CD8-positive, alpha-beta memory T cell (primary cell): ENCODE data around the gene CFHR2. TPM values are rescaled to one million over a fixed set of nuclear protein-coding genes. Genes with fewer than 3 reads are reported as not detected.
"Not testable (repeated sequence)": the region's sequence is repeated elsewhere in the genome, so short reads cannot be mapped to it uniquely, and the experiment has no call there.

Experiments used
- CTCF ChIA-PET: fragments of 350-600 bp; sonication (Branson Sonifier 250); formaldehyde crosslinking; loops from one replicate; lab custom pipeline; 2021; ENCODE audit warnings: antibody characterized with exemption; lab: Charles Lee
- POLR2A ChIA-PET: fragments of 350-600 bp; sonication (Branson Sonifier 250); formaldehyde crosslinking; loops from one replicate; lab custom pipeline; 2021; ENCODE audit warnings: antibody characterized with exemption; lab: Charles Lee
- DNase-seq, 5 donors: peaks; one replicate each; pipeline versions ENCODE4 v3.0.0 to v3.0.0-alpha.2; 2020 to 2022; ENCODE audit warnings: mixed read lengths in 1 of 5
- H3K27ac ChIP-seq: one replicate; pipeline ENCODE4 v1.7.0; 2013; ENCODE audit warnings: low read depth, mild to moderate bottlenecking, low read length, moderate library complexity
- H3K27me3 ChIP-seq: 2 replicates; pipeline ENCODE4 v1.7.0; 2013; ENCODE audit warnings: low read length, mild to moderate bottlenecking; ENCODE audit not compliant: insufficient read depth, poor library complexity, severe bottlenecking
- H3K36me3 ChIP-seq: 2 replicates; pipeline ENCODE4 v1.7.0; 2013; ENCODE audit warnings: mild to moderate bottlenecking, low read length, moderate library complexity; ENCODE audit not compliant: insufficient read depth
- H3K4me1 ChIP-seq: 2 replicates; pipeline ENCODE4 v1.7.0; 2013; ENCODE audit warnings: mild to moderate bottlenecking, low read length, moderate library complexity; ENCODE audit not compliant: insufficient read depth
- H3K4me3 ChIP-seq: 2 replicates; pipeline ENCODE4 v1.7.0; 2013; ENCODE audit warnings: mild to moderate bottlenecking, low read length
- H3K9me3 ChIP-seq: 2 replicates; pipeline ENCODE4 v1.7.0; 2013; ENCODE audit warnings: mild to moderate bottlenecking, low read length
- H3K27ac Mint-ChIP-seq, 8 donors: one replicate each; pipeline ENCODE4 v1.8.0; 2020 to 2021; ENCODE audit warnings: mixed read lengths in 8 of 8, mild to moderate bottlenecking in 6 of 8, inconsistent platforms in 3 of 8, moderate library complexity in 3 of 8
- H3K27me3 Mint-ChIP-seq, 2 donors: one replicate each; pipeline ENCODE4 v1.8.0; 2020 to 2021; ENCODE audit warnings: mixed read lengths in 2 of 2, mild to moderate bottlenecking in 1 of 2, moderate library complexity in 1 of 2
- H3K36me3 Mint-ChIP-seq, 3 donors: one replicate each; pipeline ENCODE4 v1.8.0; 2020 to 2021; ENCODE audit warnings: mixed read lengths in 3 of 3, inconsistent platforms in 1 of 3, mild to moderate bottlenecking in 1 of 3
- H3K4me1 Mint-ChIP-seq, 3 donors: one replicate each; pipeline ENCODE4 v1.8.0; 2020 to 2021; ENCODE audit warnings: mixed read lengths in 3 of 3, inconsistent platforms in 1 of 3, mild to moderate bottlenecking in 1 of 3
- H3K4me3 Mint-ChIP-seq, 7 donors: one replicate each; pipeline ENCODE4 v1.8.0; 2020 to 2021; ENCODE audit warnings: mixed read lengths in 7 of 7, mild to moderate bottlenecking in 6 of 7, moderate library complexity in 4 of 7, inconsistent platforms in 2 of 7
- H3K9me3 Mint-ChIP-seq, 5 donors: one replicate each; pipeline ENCODE4 v1.8.0; 2020 to 2022; ENCODE audit warnings: mixed read lengths in 5 of 5, mild to moderate bottlenecking in 3 of 5, moderate library complexity in 2 of 5, inconsistent platforms in 1 of 5
- polyA plus RNA-seq: library from polyadenylated mRNA; unstranded; fragments of 300-500 nt; fragmentation: Illumina TruSeq; gene quantifications from one replicate; pipeline ENCODE4 v1.2.3, GENCODE V29; 2021
- total RNA-seq, 2 experiments: library from RNA; stranded (reverse); gene quantifications; one replicate each; pipeline ENCODE4 v1.2.3, GENCODE V29; 2021

CFHR2 gene
- total and polyA plus RNA-seq, 3 experiments from 2014 or later = not detected

GRCh38 chr1:196933531-196934189 lies 9.9 kb upstream of the CFHR2 start:
- H3K4me3 ChIP-seq = no peak overlapping the region
- H3K27me3 ChIP-seq = no peaks in the 10 kb centered on the region
- no peaks in the 10 kb centered on the region for H3K36me3 ChIP-seq
- Mint-ChIP-seq H3K36me3 (no peaks in the 10 kb centered on the region), H3K4me3 (no peak overlapping the region), H3K9me3 (peaks cover 0 to 3% (median 0%) of the 10 kb centered on the region in 5 donors), H3K4me1 (no peaks in the 10 kb centered on the region), H3K27ac (no peak overlapping the region), H3K27me3 (peaks cover 0 to 4% of the 10 kb centered on the region in 2 donors)
- no peaks in the 10 kb centered on the region for H3K9me3 ChIP-seq
- CTCF ChIA-PET = no interaction called here
- H3K4me1 ChIP-seq = no peaks in the 10 kb centered on the region
- DNase-seq = no peak
- POLR2A ChIA-PET = no interaction called here
- H3K27ac ChIP-seq = no peak overlapping the region

- H3K27me3 ChIP-seq, H3K4me3 ChIP-seq, H3K9me3 ChIP-seq, H3K36me3 Mint-ChIP-seq, H3K4me1 Mint-ChIP-seq, H3K27ac ChIP-seq, DNase-seq, POLR2A ChIA-PET, H3K36me3 ChIP-seq, H3K27ac Mint-ChIP-seq, H3K9me3 Mint-ChIP-seq, CTCF ChIA-PET, H3K4me1 ChIP-seq, H3K4me3 Mint-ChIP-seq, H3K27me3 Mint-ChIP-seq: not testable (repeated sequence)
Measured at GRCh38 chr1:196941474-196941873, 2.1 kb upstream of the CFHR2 start.

GRCh38 chr1:196951711-196952394 lies 8.3 kb downstream of the CFHR2 start:
- Mint-ChIP-seq H3K9me3 (peaks cover 0 to 4% (median 0%) of the 10 kb centered on the region in 5 donors), H3K4me3 (no peak overlapping the region)
- CTCF ChIA-PET = no interaction called here

GRCh38 chr1:196954778-196955177 lies 11.2 kb downstream of the CFHR2 start:
- DNase-seq = no peak
- H3K36me3 ChIP-seq = no peaks in the 10 kb centered on the region
- POLR2A ChIA-PET = no interaction called here

More at GRCh38 chr1:196951711-196952394, 8.3 kb downstream of the CFHR2 start:
- DNase-seq = no peak
- POLR2A ChIA-PET = no interaction called here
- Histone ChIP-seq H3K4me3 (no peak overlapping the region), H3K36me3 (no peaks in the 10 kb centered on the region), H3K9me3 (no peaks in the 10 kb centered on the region), H3K4me1 (no peaks in the 10 kb centered on the region), H3K27me3 (no peaks in the 10 kb centered on the region), H3K27ac (no peak overlapping the region)
- H3K4me1 Mint-ChIP-seq = no peaks in the 10 kb centered on the region
- no peaks in the 10 kb centered on the region for H3K36me3 Mint-ChIP-seq
- H3K27me3 Mint-ChIP-seq = peaks cover 0 to 2% of the 10 kb centered on the region in 2 donors
- no peak overlapping the region for H3K27ac Mint-ChIP-seq

GRCh38 chr1:196955926-196956325 lies 12.4 kb downstream of the CFHR2 start:
- Histone ChIP-seq H3K36me3 (no peaks in the 10 kb centered on the region), H3K9me3 (no peaks in the 10 kb centered on the region), H3K4me3 (no peak overlapping the region), H3K27ac (no peak overlapping the region), H3K4me1 (no peaks in the 10 kb centered on the region), H3K27me3 (no peaks in the 10 kb centered on the region)
- Mint-ChIP-seq H3K27me3 (no peaks in the 10 kb centered on the region), H3K4me1 (no peaks in the 10 kb centered on the region), H3K27ac (no peak overlapping the region), H3K4me3 (no peak overlapping the region), H3K36me3 (no peaks in the 10 kb centered on the region), H3K9me3 (peaks cover 0 to 4% (median 0%) of the 10 kb centered on the region in 5 donors)
- ChIA-PET POLR2A (no interaction called here), CTCF (no interaction called here)
- DNase-seq = no peak

More at GRCh38 chr1:196954778-196955177, 11.2 kb downstream of the CFHR2 start:
- Histone ChIP-seq H3K4me3 (no peak overlapping the region), H3K4me1 (no peaks in the 10 kb centered on the region), H3K27ac (no peak overlapping the region), H3K9me3 (no peaks in the 10 kb centered on the region), H3K27me3 (no peaks in the 10 kb centered on the region)
- Mint-ChIP-seq H3K27ac (no peak overlapping the region), H3K36me3 (no peaks in the 10 kb centered on the region), H3K4me3 (no peak overlapping the region), H3K27me3 (no peaks in the 10 kb centered on the region), H3K4me1 (no peaks in the 10 kb centered on the region), H3K9me3 (peaks cover 0 to 4% (median 0%) of the 10 kb centered on the region in 5 donors)
- CTCF ChIA-PET = no interaction called here

- ChIA-PET CTCF (no interaction called here), POLR2A (no interaction called here)
- no peak overlapping the region for H3K4me3 Mint-ChIP-seq
- Histone ChIP-seq H3K27ac (no peak overlapping the region), H3K4me3 (no peak overlapping the region), H3K36me3 (no peaks in the 10 kb centered on the region), H3K4me1 (no peaks in the 10 kb centered on the region), H3K9me3 (no peaks in the 10 kb centered on the region), H3K27me3 (no peaks in the 10 kb centered on the region)
- DNase-seq = no peak
- H3K36me3 Mint-ChIP-seq = no peaks in the 10 kb centered on the region
- peaks cover 0 to 4% of the 10 kb centered on the region in 2 donors for H3K27me3 Mint-ChIP-seq
- H3K4me1 Mint-ChIP-seq = no peaks in the 10 kb centered on the region
- no peak overlapping the region for H3K27ac Mint-ChIP-seq
- peaks cover 0 to 2% (median 0%) of the 10 kb centered on the region in 5 donors for H3K9me3 Mint-ChIP-seq
Measured at GRCh38 chr1:196960854-196961253, 17.3 kb downstream of the CFHR2 start.

GRCh38 chr1:196970182-196970581 lies 26.6 kb downstream of the CFHR2 start:
- no peaks in the 10 kb centered on the region for H3K27me3 ChIP-seq
- H3K27me3 Mint-ChIP-seq = peaks cover 0 to 4% of the 10 kb centered on the region in 2 donors
- H3K27ac Mint-ChIP-seq = no peak overlapping the region
- H3K9me3 Mint-ChIP-seq = peaks cover 0 to 2% (median 0%) of the 10 kb centered on the region in 5 donors
- no peaks in the 10 kb centered on the region for H3K4me1 Mint-ChIP-seq
- POLR2A ChIA-PET = no interaction called here
- no peaks in the 10 kb centered on the region for H3K36me3 Mint-ChIP-seq
- H3K4me3 Mint-ChIP-seq = no peak overlapping the region
- H3K9me3 ChIP-seq = no peaks in the 10 kb centered on the region
- no peak overlapping the region for H3K27ac ChIP-seq
- no peak overlapping the region for H3K4me3 ChIP-seq
- CTCF ChIA-PET = no interaction called here
- DNase-seq = no peak
- no peaks in the 10 kb centered on the region for H3K36me3 ChIP-seq
- H3K4me1 ChIP-seq = no peaks in the 10 kb centered on the region

GRCh38 chr1:196976278-196976677 lies 32.7 kb downstream of the CFHR2 start:
- POLR2A ChIA-PET = no interaction called here
- CTCF ChIA-PET = no interaction called here
- H3K4me1 ChIP-seq = no peaks in the 10 kb centered on the region

More at GRCh38 chr1:196976278-196976677, 32.7 kb downstream of the CFHR2 start:
- Mint-ChIP-seq H3K9me3 (peaks cover 0 to 2% (median 0%) of the 10 kb centered on the region in 5 donors), H3K36me3 (no peaks in the 10 kb centered on the region), H3K27ac (no peak overlapping the region), H3K4me1 (no peaks in the 10 kb centered on the region), H3K27me3 (peaks cover 0 to 4% of the 10 kb centered on the region in 2 donors), H3K4me3 (no peak overlapping the region)
- DNase-seq = no peak
- Histone ChIP-seq H3K27me3 (no peaks in the 10 kb centered on the region), H3K36me3 (no peaks in the 10 kb centered on the region), H3K9me3 (no peaks in the 10 kb centered on the region), H3K4me3 (no peak overlapping the region), H3K27ac (no peak overlapping the region)
